GM19438 (cell line): ENCODE results near the gene RPTOR.

ENCODE experiments used
- ATAC-seq: cut with Tn5 transposase; IDR thresholded peaks from one replicate; pipeline ENCODE4 v1.9.1; 2021; ENCODE audit warnings: low read depth; ENCODE audit not compliant: unreplicated experiment

RPTOR gene

GRCh38 chr17:80850817-80851216 is 306.2 kb downstream of the RPTOR start:
- ATAC-seq: no peak

GRCh38 chr17:80851277-80851925 is 306.8 kb downstream of the RPTOR start:
- no peak for ATAC-seq

GRCh38 chr17:80852476-80853015 is 307.9 kb downstream of the RPTOR start:
- no peak for ATAC-seq

GRCh38 chr17:80853076-80853475 is 308.4 kb downstream of the RPTOR start:
- no peak for ATAC-seq

DNA sequence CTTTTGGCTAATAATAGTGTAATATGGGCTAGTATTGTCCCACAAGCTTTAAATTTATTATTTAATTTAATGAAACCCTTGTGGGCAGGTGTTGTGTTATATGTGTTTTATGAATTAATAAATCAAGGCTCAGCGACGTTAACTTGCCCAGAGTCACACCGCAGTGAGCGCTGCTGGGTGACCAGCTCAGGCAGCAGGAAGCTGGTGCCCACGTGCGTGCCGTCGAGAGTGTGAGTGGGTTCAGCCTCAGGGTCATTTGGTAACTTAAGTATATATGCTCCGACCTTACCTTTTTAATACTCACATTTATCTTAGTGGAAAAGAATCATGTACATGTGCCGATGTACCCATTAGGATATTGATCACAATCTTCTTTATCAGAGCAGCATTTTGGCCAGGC is 309.6 kb downstream of the RPTOR start:
- ATAC-seq: no peak

DNA sequence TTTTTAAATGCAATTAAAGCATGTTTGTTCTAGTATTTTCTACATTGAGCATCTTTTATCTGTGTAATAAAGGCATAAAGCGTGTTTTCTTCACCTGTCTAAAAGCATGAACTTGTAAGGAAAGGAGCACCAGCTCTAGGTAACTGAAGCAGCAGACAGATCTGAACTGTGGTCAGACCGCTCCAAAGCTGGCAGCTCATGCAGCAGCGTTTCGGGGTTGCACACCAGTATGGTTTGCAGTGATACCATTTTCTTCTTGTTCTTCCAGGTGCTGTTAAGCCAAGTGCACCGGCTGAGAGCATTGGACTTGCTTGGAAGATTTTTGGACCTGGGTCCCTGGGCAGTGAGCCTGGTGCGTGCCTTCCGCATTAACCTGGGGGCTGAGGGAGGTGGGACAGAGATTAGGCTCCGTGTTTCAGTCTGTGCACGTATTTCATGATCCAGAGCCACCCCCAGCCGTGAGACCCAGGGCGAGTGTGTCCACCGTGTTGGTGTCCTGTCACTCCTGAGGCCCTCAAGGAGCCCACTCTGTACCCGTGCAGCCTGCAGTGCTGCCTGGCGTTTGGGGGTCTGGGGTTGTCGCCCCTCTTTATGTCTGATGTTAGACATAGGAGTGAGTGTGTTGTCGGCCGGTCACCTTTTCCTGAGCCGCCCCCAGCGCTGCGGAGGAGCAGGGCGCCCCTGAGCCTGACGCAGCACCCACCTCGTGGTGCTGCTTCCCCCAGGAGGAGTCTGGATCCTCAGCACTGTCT is 310.7 kb downstream of the RPTOR start:
- no peak for ATAC-seq

DNA sequence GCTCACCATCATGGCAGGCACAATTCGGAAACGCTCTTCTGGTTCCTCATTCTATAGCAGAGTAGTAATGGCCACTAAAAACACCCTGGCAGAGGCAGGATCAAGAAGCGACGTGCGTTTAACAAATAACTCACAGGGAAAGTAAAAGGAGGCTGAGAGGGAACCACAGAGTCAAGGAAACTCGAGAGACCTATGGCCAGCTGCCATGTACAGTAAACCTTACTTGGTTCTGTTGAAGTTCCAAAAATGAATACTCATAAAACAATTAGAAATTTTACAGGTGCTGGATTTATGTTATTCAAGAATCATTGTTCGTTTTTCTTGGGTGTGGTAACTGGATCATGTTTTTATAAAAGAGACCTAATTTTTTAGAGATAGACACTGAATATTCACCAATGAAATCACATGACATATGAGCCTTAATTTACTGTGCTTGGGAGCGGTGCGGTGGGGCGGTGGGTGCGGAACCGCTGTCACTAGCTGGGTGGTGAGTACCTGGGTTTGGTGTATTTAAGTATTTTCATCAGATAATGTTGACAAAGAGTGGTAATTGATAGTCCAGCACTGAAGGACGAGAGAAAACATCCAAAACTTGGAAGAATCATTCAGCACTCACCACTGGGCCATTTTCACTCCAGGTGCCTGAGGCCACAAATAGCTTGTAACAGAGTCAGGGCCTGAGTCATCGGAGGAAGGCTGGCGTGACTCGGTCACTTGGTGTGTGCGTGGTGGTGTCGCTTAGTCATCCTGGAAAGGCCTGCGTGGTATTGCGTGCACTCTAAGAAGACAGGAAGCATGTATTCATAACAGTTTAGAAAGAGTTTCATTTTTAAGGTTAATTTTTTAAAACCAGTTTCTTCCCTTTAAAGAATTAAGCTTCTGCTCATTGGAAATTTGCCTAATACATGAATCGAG is 311.6 kb downstream of the RPTOR start:
- peak; percentile 71 for ATAC-seq

DNA sequence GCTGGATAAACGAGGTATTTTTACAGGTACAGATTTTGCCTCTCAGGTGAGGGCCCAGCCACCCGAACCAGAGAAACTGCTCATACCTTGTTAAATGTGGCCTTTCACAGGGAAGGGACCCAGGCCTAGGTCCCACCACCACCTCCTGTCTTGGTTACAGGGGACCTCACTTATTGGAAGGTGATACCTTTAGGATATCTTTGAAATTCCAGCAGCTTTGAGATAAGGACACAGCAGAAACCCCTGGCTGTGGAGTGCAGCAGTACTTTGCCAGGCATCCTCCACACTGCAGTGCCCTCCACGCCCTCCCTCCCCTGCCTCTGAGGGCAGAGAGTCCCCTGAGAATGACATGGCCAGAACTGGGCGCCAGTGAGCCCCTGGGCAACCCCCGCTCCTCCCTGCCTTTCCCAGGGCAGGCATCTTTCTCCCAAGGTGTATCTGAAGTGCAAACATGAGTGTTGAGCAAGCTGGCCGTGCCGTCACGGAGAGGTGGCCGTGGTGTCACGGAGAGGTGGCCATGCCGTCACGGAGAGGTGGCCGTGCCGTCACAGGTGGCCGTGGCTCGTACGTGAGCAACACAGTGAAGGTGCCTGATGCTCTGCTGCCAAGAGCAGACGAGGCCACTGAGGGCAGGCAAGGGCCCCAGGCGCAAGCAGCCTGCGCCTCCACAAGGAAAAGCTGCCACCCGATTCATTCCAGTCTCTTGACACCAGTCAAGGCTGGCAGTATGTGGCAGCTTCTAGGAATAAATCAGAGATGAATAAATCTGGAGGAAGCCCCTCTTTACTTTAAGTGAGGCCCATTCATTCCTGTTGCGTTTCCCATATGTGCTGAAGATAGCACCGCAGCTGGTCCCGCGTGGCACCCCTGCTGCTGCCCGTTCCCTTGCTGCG is 312.5 kb downstream of the RPTOR start:
- no peak for ATAC-seq

DNA sequence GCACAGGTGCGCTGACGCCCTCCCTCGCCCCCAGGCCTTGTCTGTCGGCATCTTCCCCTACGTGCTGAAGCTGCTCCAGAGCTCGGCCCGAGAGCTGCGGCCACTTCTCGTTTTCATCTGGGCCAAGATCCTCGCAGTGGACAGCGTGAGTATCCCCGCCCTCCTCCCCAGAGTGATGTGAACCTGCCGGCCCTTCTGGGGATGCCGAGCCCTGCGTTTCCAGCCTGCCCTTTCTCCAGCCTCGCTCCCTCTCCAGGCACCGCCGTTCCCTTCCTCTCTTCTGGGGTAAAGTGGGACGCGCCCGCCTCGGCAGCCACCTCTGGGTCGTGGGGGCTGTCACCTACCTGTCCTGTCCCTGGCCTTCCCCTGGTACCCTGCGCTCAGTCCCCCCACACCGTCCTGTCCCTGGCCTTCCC is 313.1 kb downstream of the RPTOR start:
- no peak for ATAC-seq

- no peak for ATAC-seq
These were observed 313.8 kb downstream of the RPTOR start for GRCh38 chr17:80858301-80859001.

- no peak for ATAC-seq
These were observed 314.6 kb downstream of the RPTOR start for GRCh38 chr17:80859002-80859941.

DNA sequence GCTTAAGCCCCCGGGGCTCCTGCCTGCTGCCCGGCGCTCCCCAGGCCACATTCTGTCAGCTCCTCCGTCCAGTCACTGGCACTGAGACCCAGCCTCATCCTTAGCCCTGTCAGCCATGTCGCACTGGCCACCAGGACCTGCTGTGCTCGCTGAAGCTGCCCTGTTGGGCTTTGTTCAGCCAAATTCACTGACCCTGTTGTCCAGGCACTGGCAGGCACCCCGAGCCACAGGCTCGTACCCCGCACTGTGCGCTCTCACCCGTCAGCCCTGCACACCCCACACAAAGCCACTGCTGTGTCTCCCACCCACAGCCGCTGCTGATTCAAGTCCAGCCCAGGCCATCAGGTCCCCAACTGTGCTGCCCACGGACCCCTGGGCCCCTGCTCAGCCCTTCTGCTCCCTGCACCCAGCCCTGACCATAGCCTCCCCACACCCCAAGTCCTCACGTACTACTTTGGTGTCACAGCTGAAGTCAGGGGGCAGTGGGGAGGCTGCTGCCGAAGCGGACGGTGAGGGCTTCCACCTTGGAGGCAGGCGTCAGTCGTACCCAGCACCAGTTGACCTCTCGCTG is 315.5 kb downstream of the RPTOR start:
- ATAC-seq: no peak

GRCh38 chr17:80860703-80861417 is 316.2 kb downstream of the RPTOR start:
- ATAC-seq: no peak

GRCh38 chr17:80861418-80861815 is 316.8 kb downstream of the RPTOR start:
- no peak for ATAC-seq

- no peak for ATAC-seq
These were observed 317.3 kb downstream of the RPTOR start for GRCh38 chr17:80861892-80862291.

DNA sequence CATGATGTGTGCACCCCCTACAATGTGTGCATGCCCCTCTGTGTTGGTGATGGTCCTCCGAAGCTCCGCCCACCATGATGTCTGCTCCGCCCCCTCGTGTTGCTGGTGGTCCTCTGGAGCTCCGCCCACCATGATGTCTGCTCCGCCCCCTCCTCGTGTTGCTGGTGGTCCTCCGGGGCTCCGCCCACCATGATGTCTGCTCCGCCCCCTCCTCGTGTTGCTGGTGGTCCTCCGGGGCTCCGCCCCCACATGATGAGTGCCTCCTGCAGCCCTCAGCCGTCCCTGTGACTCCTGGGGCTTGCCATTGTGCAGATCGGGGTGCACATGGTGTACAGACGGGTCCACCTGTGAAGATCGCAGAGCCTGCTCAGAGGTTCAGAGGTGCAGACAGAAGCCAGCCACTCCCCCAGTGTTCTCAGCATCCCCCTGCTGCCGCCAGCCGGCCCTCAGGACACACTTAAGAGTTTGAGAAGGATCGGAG is 317.9 kb downstream of the RPTOR start:
- no peak for ATAC-seq

- no peak for ATAC-seq
These were observed 318.3 kb downstream of the RPTOR start for GRCh38 chr17:80862978-80863377.
